C4-2B (cell line): Measurements from ENCODE around the gene PPP1CB.

Experiments used
- CTCF ChIP-seq: fragments of 450-650 bp; conservative IDR thresholded peaks from 2 replicates; pipeline ENCODE4 v1.5.1; 2017; ENCODE audit warnings: mild to moderate bottlenecking
- ZFX ChIP-seq: fragments of 450-650 bp; IDR thresholded peaks from 2 replicates; pipeline ENCODE4 v1.6.1; 2017

DNA sequence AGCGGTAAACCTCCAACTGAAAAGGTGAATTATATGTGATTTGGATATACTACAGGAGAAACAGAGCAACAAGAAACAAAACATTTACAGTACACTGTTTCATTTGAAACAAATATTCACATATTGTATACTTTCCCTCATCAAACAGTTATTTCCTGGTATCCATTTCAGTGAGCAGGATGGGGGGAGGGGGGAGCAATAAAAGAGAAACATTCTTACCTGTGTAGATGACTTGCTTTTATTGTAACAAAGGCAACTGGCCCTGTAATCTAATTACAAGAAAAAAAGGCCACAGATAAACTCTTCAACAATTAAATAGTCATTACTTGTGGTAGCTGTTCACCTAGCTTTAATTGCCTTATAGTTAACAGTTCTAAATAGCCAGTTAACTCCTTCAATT is 3.9 kb upstream of the PPP1CB start:
- TF ChIP-seq CTCF (no peak), ZFX (no peak)
